ENCODE measurements around the gene DCAF17. TPM values are rescaled to one million over a fixed set of nuclear protein-coding genes. Genes with fewer than 3 reads are reported as not detected.

DCAF17 gene
- total RNA-seq, 2 experiments from 2014 or later = 21.1 to 21.3 TPM

- Mint-ChIP-seq H3K27ac (no peak overlapping the region), H3K9me3 (no peaks in the 10 kb centered on the region), H3K36me3 (ENCODE audit: low read depth) (peaks cover 22% of the 10 kb centered on the region), H3K27me3 (ENCODE audit: low read depth) (no peaks in the 10 kb centered on the region), H3K4me1 (ENCODE audit: low read depth) (peaks cover 5% of the 10 kb centered on the region), H3K4me3 (no peak overlapping the region)
- CTCF ChIA-PET = interaction anchor here (0.8 to 1.3 kb wide), 2 partner anchors 98 to 503 kb away, joined by 3 read pairs; no protein-coding TSS in a partner anchor
- no peak for DNase-seq
- intact Hi-C loops (cut with micrococcal nuclease) = no loop called here
Observed at GRCh38 chr2:171475979-171476378, 42.0 kb downstream of the DCAF17 start.

DNA sequence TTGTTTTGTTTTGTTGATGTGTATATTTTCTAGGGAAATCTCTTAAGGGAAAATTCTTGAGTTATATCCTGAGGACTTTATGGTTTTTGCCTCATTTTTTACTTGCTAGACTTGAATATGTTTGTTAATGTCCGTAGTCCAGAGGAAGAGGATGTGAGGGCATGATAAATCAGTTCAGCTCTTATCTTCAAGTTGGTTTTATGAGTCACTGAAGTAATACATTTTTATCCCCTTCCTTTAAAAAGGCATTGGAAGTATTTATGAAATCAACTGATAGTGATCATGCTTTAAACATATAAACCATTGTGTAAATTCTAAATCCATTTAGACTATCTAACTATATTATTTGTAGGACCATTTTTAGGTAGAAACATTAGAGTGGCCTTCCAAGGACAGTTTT lies 44.3 kb downstream of the DCAF17 start:
- H3K27me3 Mint-ChIP-seq (ENCODE audit: low read depth) = no peaks in the 10 kb centered on the region

GRCh38 chr2:171479154-171479814 lies 45.3 kb downstream of the DCAF17 start:
- Mint-ChIP-seq H3K27ac (no peak overlapping the region), H3K27me3 (ENCODE audit: low read depth) (no peaks in the 10 kb centered on the region)
- intact Hi-C loops (cut with micrococcal nuclease) = no loop called here

More for the DNA sequence above, 44.3 kb downstream of the DCAF17 start:
- H3K9me3 Mint-ChIP-seq = no peaks in the 10 kb centered on the region
- intact Hi-C loops (cut with micrococcal nuclease) = no loop called here
- CTCF ChIA-PET = no interaction called here
- H3K27ac Mint-ChIP-seq = no peak overlapping the region
- no peak overlapping the region for H3K4me3 Mint-ChIP-seq
- no peak for DNase-seq
- peaks cover 21% of the 10 kb centered on the region for H3K36me3 Mint-ChIP-seq (ENCODE audit: low read depth)
- peaks cover 5% of the 10 kb centered on the region for H3K4me1 Mint-ChIP-seq (ENCODE audit: low read depth)

DNA sequence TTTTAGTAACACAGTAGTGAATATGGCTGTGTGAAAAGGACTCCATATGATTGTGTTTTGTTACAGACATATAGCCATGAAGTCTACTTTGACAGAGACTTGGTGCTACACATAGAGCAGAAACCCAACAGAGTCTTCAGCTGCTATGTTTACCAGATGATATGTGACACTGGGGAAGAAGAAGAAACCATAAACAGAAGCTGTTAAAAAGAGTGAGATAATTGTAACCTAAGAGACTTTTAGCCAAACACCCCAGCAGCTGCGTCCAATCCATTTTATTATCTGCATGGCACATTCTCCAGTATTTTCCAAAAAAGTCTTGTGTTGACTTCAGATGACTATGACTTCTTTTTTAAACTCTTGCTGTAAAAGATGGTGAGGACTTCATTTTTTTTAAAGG lies 46.9 kb downstream of the DCAF17 start:
- intact Hi-C loops (cut with micrococcal nuclease) = no loop called here
- H3K27ac Mint-ChIP-seq = no peak overlapping the region
- no peaks in the 10 kb centered on the region for H3K9me3 Mint-ChIP-seq
- DNase-seq = no peak
- no peak overlapping the region for H3K4me3 Mint-ChIP-seq
- H3K36me3 Mint-ChIP-seq (ENCODE audit: low read depth) = peaks cover 27% of the 10 kb centered on the region
- CTCF ChIA-PET = no interaction called here
- H3K4me1 Mint-ChIP-seq (ENCODE audit: low read depth) = peaks cover 5% of the 10 kb centered on the region
- H3K27me3 Mint-ChIP-seq (ENCODE audit: low read depth) = no peaks in the 10 kb centered on the region

More at GRCh38 chr2:171479154-171479814, 45.3 kb downstream of the DCAF17 start:
- Mint-ChIP-seq H3K4me3 (no peak overlapping the region), H3K4me1 (ENCODE audit: low read depth) (peaks cover 5% of the 10 kb centered on the region), H3K9me3 (no peaks in the 10 kb centered on the region), H3K36me3 (ENCODE audit: low read depth) (peaks cover 20% of the 10 kb centered on the region)
- DNase-seq = no peak
- CTCF ChIA-PET = interaction anchor here (0.7 kb wide), 1 partner anchor 273 kb away, joined by 3 read pairs; no protein-coding TSS in a partner anchor

DNA sequence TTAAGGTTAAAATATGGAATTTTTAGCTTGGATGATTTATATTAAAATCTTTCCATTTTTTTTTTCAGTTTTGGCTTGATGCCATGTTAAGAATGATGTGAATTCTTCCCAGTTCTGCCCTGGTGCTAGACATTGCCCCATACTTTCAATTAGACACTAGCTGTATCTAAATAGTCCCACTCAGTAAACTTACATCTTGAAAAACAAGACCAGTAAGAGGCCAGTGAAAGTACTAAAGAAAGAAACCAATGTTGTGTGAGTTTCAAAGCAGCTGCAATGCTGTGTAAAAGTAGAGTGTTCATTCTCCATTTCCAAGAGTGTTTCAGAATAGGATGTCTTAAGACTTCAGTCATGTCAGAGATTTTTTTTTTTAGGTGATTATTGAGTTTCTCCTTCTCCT lies 48.3 kb downstream of the DCAF17 start:
- Mint-ChIP-seq H3K9me3 (no peaks in the 10 kb centered on the region), H3K4me3 (no peak overlapping the region), H3K27me3 (ENCODE audit: low read depth) (no peaks in the 10 kb centered on the region), H3K27ac (no peak overlapping the region), H3K4me1 (ENCODE audit: low read depth) (peaks cover 5% of the 10 kb centered on the region), H3K36me3 (ENCODE audit: low read depth) (peaks cover 32% of the 10 kb centered on the region)
- CTCF ChIA-PET = interaction anchor here (0.6 to 0.9 kb wide), 3 partner anchors 47 to 1624 kb away, joined by 3 to 5 read pairs (median 4); no protein-coding TSS in a partner anchor
- intact Hi-C loops (cut with micrococcal nuclease) = no loop called here
- DNase-seq = no peak

- no peak for DNase-seq
- no peak overlapping the region for H3K4me3 Mint-ChIP-seq
- CTCF ChIA-PET = interaction anchor here (0.7 kb wide), 1 partner anchor 1624 kb away, joined by 3 read pairs; no protein-coding TSS in a partner anchor
- intact Hi-C loops (cut with micrococcal nuclease) = no loop called here
- H3K9me3 Mint-ChIP-seq = peaks cover under 1% of the 10 kb centered on the region
- H3K27me3 Mint-ChIP-seq (ENCODE audit: low read depth) = no peaks in the 10 kb centered on the region
- peaks cover 5% of the 10 kb centered on the region for H3K4me1 Mint-ChIP-seq (ENCODE audit: low read depth)
- peaks cover 34% of the 10 kb centered on the region for H3K36me3 Mint-ChIP-seq (ENCODE audit: low read depth)
- H3K27ac Mint-ChIP-seq = no peak overlapping the region
Observed at GRCh38 chr2:171482877-171483276, 48.9 kb downstream of the DCAF17 start.

DNA sequence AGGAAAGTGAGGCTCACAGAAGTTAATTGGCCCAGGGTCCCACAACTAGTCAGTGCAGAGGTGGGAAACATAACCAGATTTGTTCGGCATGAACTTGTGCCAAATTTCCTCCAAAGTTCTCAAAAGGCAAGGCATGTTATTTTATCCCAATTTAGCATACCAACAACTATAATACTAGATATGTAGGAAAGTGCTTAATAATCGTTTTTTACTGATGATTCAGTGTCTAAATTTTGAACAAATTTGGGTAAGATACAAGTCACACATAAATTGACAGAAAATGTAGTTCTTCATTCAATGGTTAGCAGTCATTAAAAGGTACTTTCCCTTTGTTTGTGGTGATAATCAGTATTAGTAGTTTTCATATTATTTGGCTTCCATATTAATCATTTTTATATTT lies 49.8 kb downstream of the DCAF17 start:
- no peak overlapping the region for H3K4me3 Mint-ChIP-seq
- H3K4me1 Mint-ChIP-seq (ENCODE audit: low read depth) = peaks cover 5% of the 10 kb centered on the region
- intact Hi-C loops (cut with micrococcal nuclease) = no loop called here
- H3K27ac Mint-ChIP-seq = no peak overlapping the region
- CTCF ChIA-PET = interaction anchor here (0.6 to 0.7 kb wide), 2 partner anchors 521 to 553 kb away, joined by 3 read pairs; no protein-coding TSS in a partner anchor
- no peak for DNase-seq
- no peaks in the 10 kb centered on the region for H3K27me3 Mint-ChIP-seq (ENCODE audit: low read depth)
- H3K9me3 Mint-ChIP-seq = peaks cover 5% of the 10 kb centered on the region
- H3K36me3 Mint-ChIP-seq (ENCODE audit: low read depth) = peaks cover 39% of the 10 kb centered on the region

GRCh38 chr2:171485116-171485515 lies 51.1 kb downstream of the DCAF17 start:
- Mint-ChIP-seq H3K4me1 (ENCODE audit: low read depth) (no peaks in the 10 kb centered on the region), H3K9me3 (peaks cover 7% of the 10 kb centered on the region), H3K27me3 (ENCODE audit: low read depth) (no peaks in the 10 kb centered on the region), H3K36me3 (ENCODE audit: low read depth) (peaks cover 38% of the 10 kb centered on the region), H3K27ac (no peak overlapping the region), H3K4me3 (no peak overlapping the region)
- intact Hi-C loops (cut with micrococcal nuclease) = no loop called here
- CTCF ChIA-PET = no interaction called here
- DNase-seq = no peak

GRCh38 chr2:171487201-171487600 lies 53.2 kb downstream of the DCAF17 start:
- intact Hi-C loops (cut with micrococcal nuclease) = no loop called here
- no peaks in the 10 kb centered on the region for H3K4me1 Mint-ChIP-seq (ENCODE audit: low read depth)
- H3K36me3 Mint-ChIP-seq (ENCODE audit: low read depth) = peaks cover 31% of the 10 kb centered on the region
- no peak overlapping the region for H3K27ac Mint-ChIP-seq
- no peak for DNase-seq
- CTCF ChIA-PET = interaction anchor here (0.6 kb wide), 1 partner anchor 445 kb away, joined by 4 read pairs; no protein-coding TSS in a partner anchor
- no peak overlapping the region for H3K4me3 Mint-ChIP-seq
- H3K27me3 Mint-ChIP-seq (ENCODE audit: low read depth) = no peaks in the 10 kb centered on the region
- peaks cover 7% of the 10 kb centered on the region for H3K9me3 Mint-ChIP-seq

DNA sequence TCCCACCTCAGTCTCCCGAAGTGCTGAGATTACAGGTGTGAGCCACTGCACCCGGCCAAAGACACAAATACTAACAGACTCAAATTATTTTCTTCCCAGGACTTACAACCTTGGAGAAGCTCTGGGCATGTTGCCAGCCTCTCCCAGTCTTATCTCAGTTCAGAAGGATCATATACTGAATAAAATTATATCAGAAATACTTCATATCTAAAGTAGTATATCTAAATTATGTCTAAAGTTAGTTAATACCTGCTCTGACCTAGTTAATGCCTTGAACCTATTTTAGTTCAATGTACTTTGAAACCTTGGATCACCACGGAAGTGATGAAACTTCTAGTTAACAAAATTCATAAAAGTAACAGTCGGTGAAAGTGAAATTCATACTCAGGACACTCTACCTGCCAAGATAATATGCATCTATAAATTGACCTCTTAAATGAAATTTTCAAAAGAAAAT lies 53.8 kb downstream of the DCAF17 start:
- intact Hi-C loops (cut with micrococcal nuclease) = no loop called here
- peaks cover 7% of the 10 kb centered on the region for H3K9me3 Mint-ChIP-seq
- no peak overlapping the region for H3K4me3 Mint-ChIP-seq
- H3K27ac Mint-ChIP-seq = no peak overlapping the region
- no peaks in the 10 kb centered on the region for H3K4me1 Mint-ChIP-seq (ENCODE audit: low read depth)
- DNase-seq = no peak
- no peaks in the 10 kb centered on the region for H3K27me3 Mint-ChIP-seq (ENCODE audit: low read depth)
- CTCF ChIA-PET = interaction anchor here (0.6 kb wide), 1 partner anchor 446 kb away, joined by 4 read pairs; no protein-coding TSS in a partner anchor
- peaks cover 31% of the 10 kb centered on the region for H3K36me3 Mint-ChIP-seq (ENCODE audit: low read depth)

- intact Hi-C loops (cut with micrococcal nuclease) = no loop called here
- no peak for DNase-seq
- Mint-ChIP-seq H3K4me1 (ENCODE audit: low read depth) (no peaks in the 10 kb centered on the region), H3K27me3 (ENCODE audit: low read depth) (no peaks in the 10 kb centered on the region), H3K9me3 (peaks cover 7% of the 10 kb centered on the region), H3K27ac (no peak overlapping the region), H3K36me3 (ENCODE audit: low read depth) (peaks cover 20% of the 10 kb centered on the region), H3K4me3 (no peak overlapping the region)
- CTCF ChIA-PET = interaction anchor here (0.6 kb wide), 1 partner anchor 404 kb away, joined by 3 read pairs; no protein-coding TSS in a partner anchor
Observed at GRCh38 chr2:171490577-171490976, 56.6 kb downstream of the DCAF17 start.

DNA sequence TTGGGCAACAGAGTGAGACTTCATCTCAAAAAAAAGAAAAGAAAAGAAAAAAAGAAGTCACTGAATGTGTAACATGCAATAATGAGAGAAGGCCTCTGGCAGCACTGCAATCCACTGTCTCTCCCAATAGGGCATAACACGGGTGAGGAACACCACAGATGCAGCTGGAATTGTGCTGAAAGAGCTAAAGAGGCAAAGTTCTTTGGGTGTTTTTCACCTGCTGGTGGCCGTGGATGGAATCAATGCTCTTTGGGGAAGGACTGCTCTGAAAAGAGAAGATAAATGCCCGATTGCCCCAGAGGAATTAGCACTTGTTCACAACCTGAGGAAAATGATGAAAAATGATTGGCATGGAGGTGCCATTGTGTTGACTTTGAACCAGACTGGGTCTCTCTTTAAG lies 57.3 kb downstream of the DCAF17 start:
- intact Hi-C loops (cut with micrococcal nuclease) = no loop called here
- CTCF ChIA-PET = interaction anchor here (0.6 kb wide), 1 partner anchor 405 kb away, joined by 3 read pairs; no protein-coding TSS in a partner anchor
- no peaks in the 10 kb centered on the region for H3K27me3 Mint-ChIP-seq (ENCODE audit: low read depth)
- H3K9me3 Mint-ChIP-seq = peaks cover 8% of the 10 kb centered on the region
- no peaks in the 10 kb centered on the region for H3K4me1 Mint-ChIP-seq (ENCODE audit: low read depth)
- no peak for DNase-seq
- no peak overlapping the region for H3K27ac Mint-ChIP-seq
- no peak overlapping the region for H3K4me3 Mint-ChIP-seq
- peaks cover 20% of the 10 kb centered on the region for H3K36me3 Mint-ChIP-seq (ENCODE audit: low read depth)

DNA sequence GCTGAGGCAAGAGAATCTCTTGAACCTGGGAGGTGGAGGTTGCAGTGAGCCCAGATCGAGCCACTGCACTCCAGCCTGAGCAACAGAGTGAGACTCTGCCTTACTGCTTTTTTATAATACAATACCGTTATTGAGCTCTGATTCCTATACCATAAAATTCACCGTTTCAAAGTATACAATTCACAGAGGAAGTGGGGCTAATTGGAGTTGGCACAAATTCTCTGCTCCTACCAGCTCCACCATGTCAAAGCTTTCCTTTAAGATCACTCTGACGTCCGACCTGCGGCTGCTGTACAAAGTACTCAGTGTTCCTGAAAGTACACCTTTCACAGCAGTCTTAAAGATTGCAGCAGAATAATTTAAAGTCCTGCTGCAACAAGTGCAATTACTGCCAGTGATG lies 58.6 kb downstream of the DCAF17 start:
- DNase-seq = no peak
- CTCF ChIA-PET = interaction anchor here (0.6 kb wide), 1 partner anchor 355 kb away, joined by 5 read pairs; no protein-coding TSS in a partner anchor
- H3K36me3 Mint-ChIP-seq (ENCODE audit: low read depth) = peaks cover 14% of the 10 kb centered on the region
- H3K27ac Mint-ChIP-seq = no peak overlapping the region
- no peaks in the 10 kb centered on the region for H3K27me3 Mint-ChIP-seq (ENCODE audit: low read depth)
- no peaks in the 10 kb centered on the region for H3K4me1 Mint-ChIP-seq (ENCODE audit: low read depth)
- H3K9me3 Mint-ChIP-seq = peaks cover 17% of the 10 kb centered on the region
- H3K4me3 Mint-ChIP-seq = no peak overlapping the region
- intact Hi-C loops (cut with micrococcal nuclease) = no loop called here

Data from activated naive CD4-positive, alpha-beta T cell treated with anti-CD3 and anti-CD28 coated beads for 36 hours (primary cell).